Hepatocyte (in vitro differentiated cells): Measurements from ENCODE around the gene MKRN2OS. TPM values are rescaled to one million over a fixed set of nuclear protein-coding genes. Genes with fewer than 3 reads are reported as not detected.

ENCODE experiments used
- DNase-seq: peaks from one replicate; pipeline ENCODE4 v3.0.0-alpha.2; 2016; ENCODE audit warnings: low spot score
- H2AFZ ChIP-seq: fragments of 200-600 bp; sonication (generic); 2 replicates; pipeline ENCODE4 v1.6.0; 2016; ENCODE audit warnings: antibody characterized with exemption, mild to moderate bottlenecking
- H3K27ac ChIP-seq: fragments of 200-600 bp; sonication (generic); 2 replicates; pipeline ENCODE4 v1.5.1; 2016; ENCODE audit warnings: mild to moderate bottlenecking
- H3K27me3 ChIP-seq: fragments of 200-600 bp; sonication (generic); 2 replicates; pipeline ENCODE4 v1.6.1; 2016
- H3K36me3 ChIP-seq: fragments of 200-600 bp; sonication (generic); replicated peaks from 2 replicates; pipeline ENCODE4 v1.5.1; 2016; ENCODE audit warnings: low read depth; ENCODE audit not compliant: insufficient read depth
- H3K4me1 ChIP-seq: fragments of 200-600 bp; sonication (generic); 2 replicates; pipeline ENCODE4 v1.5.1; 2016; ENCODE audit warnings: mild to moderate bottlenecking, moderate library complexity; ENCODE audit not compliant: insufficient read depth
- H3K4me2 ChIP-seq: fragments of 200-600 bp; sonication (generic); 2 replicates; pipeline ENCODE4 v1.6.0; 2016
- H3K4me3 ChIP-seq: fragments of 200-600 bp; sonication (generic); 2 replicates; pipeline ENCODE4 v1.5.1; 2016; ENCODE audit warnings: mild to moderate bottlenecking
- H3K79me2 ChIP-seq: fragments of 200-600 bp; sonication (generic); 2 replicates; pipeline ENCODE4 v1.6.0; 2017; ENCODE audit warnings: mild to moderate bottlenecking
- H3K9me2 ChIP-seq: fragments of 200-600 bp; sonication (generic); replicated peaks from 2 replicates; pipeline ENCODE4 v1.6.0; 2017; ENCODE audit warnings: mild to moderate bottlenecking; ENCODE audit not compliant: insufficient read depth
- H3K9me3 ChIP-seq: fragments of 200-600 bp; sonication (generic); 2 replicates; pipeline ENCODE4 v1.5.1; 2016; ENCODE audit warnings: low read depth, mild to moderate bottlenecking
- H4K20me1 ChIP-seq: fragments of 200-600 bp; sonication (generic); 2 replicates; pipeline ENCODE4 v1.6.0; 2016; ENCODE audit warnings: mild to moderate bottlenecking; ENCODE audit not compliant: insufficient read depth, poor library complexity, severe bottlenecking
- CTCF ChIP-seq: fragments of 200-600 bp; sonication (generic); IDR thresholded peaks from 2 replicates; pipeline ENCODE4 v1.5.1; 2016; ENCODE audit warnings: antibody characterized with exemption, mild to moderate bottlenecking; ENCODE audit not compliant: poor library complexity
- EZH2 ChIP-seq: fragments of 200-600 bp; sonication (generic); IDR thresholded peaks from 2 replicates; pipeline ENCODE4 v1.6.1; 2016; ENCODE audit warnings: antibody characterized with exemption, mild to moderate bottlenecking, borderline replicate concordance
- EZH2phosphoT487 ChIP-seq: fragments of 200-600 bp; sonication (generic); IDR thresholded peaks from one replicate; pipeline ENCODE4 v1.6.1; 2018; ENCODE audit warnings: antibody characterized with exemption, mild to moderate bottlenecking, low read depth, moderate library complexity; ENCODE audit not compliant: unreplicated experiment, severe bottlenecking
- WGBS: methylation state at CpG from one replicate; pipeline ENCODE4 v1.1.6; 2016; ENCODE audit warnings: low lambda C conversion rate; ENCODE audit errors: missing lambda C conversion rate; 5-methylcytosine and 5-hydroxymethylcytosine counted together
- polyA plus RNA-seq: library from polyadenylated mRNA; unstranded; fragments of >200 nt; fragmentation: Nextera tagmentation; extraction: Ambion mirVana; gene quantifications from 2 replicates; pipeline ENCODE4 v1.2.1, GENCODE V29; 2016
- total RNA-seq: library from RNA; depleted of rRNA; stranded (reverse); fragments of >200 nt; gene quantifications from 2 replicates; pipeline ENCODE4 v1.2.3, GENCODE V29; 2014

Gene MKRN2OS
- total and polyA plus RNA-seq, 2 experiments from 2014 or later: 3.0 to 3.3 TPM

DNA sequence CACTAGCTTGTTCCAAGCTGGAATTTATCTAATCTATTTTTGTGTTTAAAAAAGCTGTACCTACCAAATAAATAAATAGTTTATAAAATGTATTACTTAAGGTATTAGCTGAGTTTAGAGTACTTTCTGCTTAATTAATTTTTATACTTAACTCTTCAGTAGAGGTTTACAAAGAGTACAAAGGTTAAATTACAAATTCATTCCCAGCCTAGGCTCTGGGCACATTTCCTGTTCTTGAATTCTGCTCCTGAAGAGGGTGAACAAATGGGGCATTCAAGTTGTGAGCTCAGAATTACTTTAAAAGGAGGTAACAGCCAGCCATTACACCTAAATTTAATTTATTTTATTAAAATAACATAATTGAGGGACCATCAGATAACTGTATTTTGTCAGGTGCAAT is 38.0 kb upstream of the MKRN2OS start:
- no peak for DNase-seq
- Histone ChIP-seq H3K27me3 (no peaks in the 10 kb centered on the region), H2AFZ (no peak overlapping the region), H3K9me2 (no peaks in the 10 kb centered on the region), H3K4me1 (peaks cover 4% of the 10 kb centered on the region), H3K27ac (no peak overlapping the region), H3K36me3 (no peaks in the 10 kb centered on the region), H4K20me1 (no peaks in the 10 kb centered on the region), H3K4me2 (no peak overlapping the region), H3K4me3 (no peak overlapping the region), H3K9me3 (no peaks in the 10 kb centered on the region), H3K79me2 (peaks cover 2% of the 10 kb centered on the region)
- TF ChIP-seq EZH2phosphoT487: no peak
- no peak for TF ChIP-seq CTCF
- no peak for TF ChIP-seq EZH2

GRCh38 chr3:12582730-12583129 is 37.4 kb upstream of the MKRN2OS start:
- WGBS: 90% methylated on average over 4 of the region's 4 CpGs
- Histone ChIP-seq H3K36me3 (no peaks in the 10 kb centered on the region), H4K20me1 (no peaks in the 10 kb centered on the region)

GRCh38 chr3:12579905-12580304 is 34.6 kb upstream of the MKRN2OS start:
- TF ChIP-seq EZH2phosphoT487: no peak
- no peak for TF ChIP-seq CTCF
- TF ChIP-seq EZH2: no peak
- Histone ChIP-seq H2AFZ (no peak overlapping the region), H3K27ac (peak overlapping the region; percentile 62), H4K20me1 (no peaks in the 10 kb centered on the region), H3K36me3 (no peaks in the 10 kb centered on the region), H3K9me3 (no peaks in the 10 kb centered on the region), H3K27me3 (no peaks in the 10 kb centered on the region), H3K79me2 (no peaks in the 10 kb centered on the region), H3K9me2 (no peaks in the 10 kb centered on the region), H3K4me1 (peaks cover 4% of the 10 kb centered on the region), H3K4me3 (no peak overlapping the region), H3K4me2 (no peak overlapping the region)
- 74% methylated on average over 3 of the region's 3 CpGs for WGBS
- DNase-seq: peak; percentile 18

More at GRCh38 chr3:12582730-12583129, 37.4 kb upstream of the MKRN2OS start:
- H3K27ac ChIP-seq: no peak overlapping the region
- no peaks in the 10 kb centered on the region for H3K9me3 ChIP-seq
- peaks cover 4% of the 10 kb centered on the region for H3K4me1 ChIP-seq
- no peak for DNase-seq
- peaks cover 2% of the 10 kb centered on the region for H3K79me2 ChIP-seq
- H3K27me3 ChIP-seq: no peaks in the 10 kb centered on the region
- H3K4me2 ChIP-seq: no peak overlapping the region
- TF ChIP-seq EZH2phosphoT487: no peak
- TF ChIP-seq CTCF: no peak
- TF ChIP-seq EZH2: no peak
- H3K4me3 ChIP-seq: no peak overlapping the region
- H2AFZ ChIP-seq: no peak overlapping the region
- no peaks in the 10 kb centered on the region for H3K9me2 ChIP-seq

- WGBS: 93% methylated on average over 3 of the region's 3 CpGs
- H3K4me3 ChIP-seq: no peak overlapping the region
- no peak for DNase-seq
- no peaks in the 10 kb centered on the region for H3K27me3 ChIP-seq
- H3K4me2 ChIP-seq: no peak overlapping the region
- H3K36me3 ChIP-seq: no peaks in the 10 kb centered on the region
- H3K4me1 ChIP-seq: peaks cover 4% of the 10 kb centered on the region
- TF ChIP-seq CTCF (no peak), EZH2phosphoT487 (no peak), EZH2 (no peak)
- H3K79me2 ChIP-seq: no peaks in the 10 kb centered on the region
- no peaks in the 10 kb centered on the region for H3K9me2 ChIP-seq
- no peak overlapping the region for H2AFZ ChIP-seq
- H4K20me1 ChIP-seq: no peaks in the 10 kb centered on the region
- H3K9me3 ChIP-seq: no peaks in the 10 kb centered on the region
- H3K27ac ChIP-seq: peak overlapping the region; percentile 62
These were observed 34.2 kb upstream of the MKRN2OS start for GRCh38 chr3:12579456-12579855.
